COLO829 (cell line): ENCODE results near the gene ALAD.
A peak's percentile ranks its signal among the peaks of the same experiment; 100 is the strongest.
"Not testable (repeated sequence)": the region's sequence is repeated elsewhere in the genome, so short reads cannot be mapped to it uniquely, and the experiment has no call there.

ENCODE experiments used
- DNase-seq: peaks from one replicate; pipeline ENCODE4 v3.0.0; 2012; ENCODE audit warnings: low spot score

ALAD gene

GRCh38 chr9:113373256-113373655, 27.8 kb downstream of the ALAD start:
- DNase-seq = no peak

- no peak for DNase-seq
These were observed 29.0 kb downstream of the ALAD start for GRCh38 chr9:113372059-113372458.

- DNase-seq = no peak
These were observed 30.2 kb downstream of the ALAD start for GRCh38 chr9:113370806-113371325.

GRCh38 chr9:113369855-113370140, 31.3 kb downstream of the ALAD start:
- no peak for DNase-seq

GRCh38 chr9:113368982-113369854, 31.9 kb downstream of the ALAD start:
- no peak for DNase-seq

- DNase-seq = no peak
These were observed 32.6 kb downstream of the ALAD start for GRCh38 chr9:113368348-113368981.

- DNase-seq = not testable (repeated sequence)
These were observed 35.4 kb downstream of the ALAD start for GRCh38 chr9:113365652-113366051.

GRCh38 chr9:113364951-113365350, 36.1 kb downstream of the ALAD start:
- DNase-seq = no peak

- no peak for DNase-seq
These were observed 37.7 kb downstream of the ALAD start for GRCh38 chr9:113363336-113363735.

GRCh38 chr9:113361304-113362018, 39.6 kb downstream of the ALAD start:
- DNase-seq = peak; percentile 73

- no peak for DNase-seq
These were observed 40.7 kb downstream of the ALAD start for GRCh38 chr9:113360242-113360842.

- DNase-seq = no peak
These were observed 41.7 kb downstream of the ALAD start for GRCh38 chr9:113359385-113359784.

GRCh38 chr9:113356686-113357292, 44.3 kb downstream of the ALAD start:
- no peak for DNase-seq

- DNase-seq = no peak
These were observed 46.0 kb downstream of the ALAD start for GRCh38 chr9:113355040-113355596.

- DNase-seq = no peak
These were observed 48.7 kb downstream of the ALAD start for GRCh38 chr9:113352411-113352810.

GRCh38 chr9:113352006-113352405, 49.1 kb downstream of the ALAD start:
- no peak for DNase-seq

GRCh38 chr9:113350937-113351336, 50.1 kb downstream of the ALAD start:
- no peak for DNase-seq

GRCh38 chr9:113350107-113350661, 50.9 kb downstream of the ALAD start:
- no peak for DNase-seq

- no peak for DNase-seq
These were observed 51.5 kb downstream of the ALAD start, which contains the start of gene BSPRY for GRCh38 chr9:113349445-113350094. Gene BSPRY (plus strand): TSS chr9:113349541. CDS start chr9:113349580, 39 bp downstream.

- DNase-seq = no peak
These were observed 52.0 kb downstream of the ALAD start for GRCh38 chr9:113349066-113349444.

- DNase-seq = no peak
These were observed 52.6 kb downstream of the ALAD start for GRCh38 chr9:113348437-113348836.
